GM10847 (cell line): Measurements from ENCODE around the gene RGS5.

Source experiments
- POLR2A ChIP-seq: IDR thresholded peaks from 2 replicates; pipeline ENCODE4 v1.6.1; 2011; ENCODE audit not compliant: insufficient read length; ENCODE audit errors: extremely low read depth

The RGS5 gene, protein sequence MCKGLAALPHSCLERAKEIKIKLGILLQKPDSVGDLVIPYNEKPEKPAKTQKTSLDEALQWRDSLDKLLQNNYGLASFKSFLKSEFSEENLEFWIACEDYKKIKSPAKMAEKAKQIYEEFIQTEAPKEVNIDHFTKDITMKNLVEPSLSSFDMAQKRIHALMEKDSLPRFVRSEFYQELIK

GRCh38 chr1:163202833-163203451, at the start of gene RGS5:
Gene RGS5, minus strand, starts transcription at chr1:163202916. Its CDS starts 81 bp downstream, at chr1:163202835.
- no peak for TF ChIP-seq POLR2A

- no peak for TF ChIP-seq POLR2A
These were observed 47.8 kb upstream of the RGS5 start for GRCh38 chr1:163250382-163250974.

DNA sequence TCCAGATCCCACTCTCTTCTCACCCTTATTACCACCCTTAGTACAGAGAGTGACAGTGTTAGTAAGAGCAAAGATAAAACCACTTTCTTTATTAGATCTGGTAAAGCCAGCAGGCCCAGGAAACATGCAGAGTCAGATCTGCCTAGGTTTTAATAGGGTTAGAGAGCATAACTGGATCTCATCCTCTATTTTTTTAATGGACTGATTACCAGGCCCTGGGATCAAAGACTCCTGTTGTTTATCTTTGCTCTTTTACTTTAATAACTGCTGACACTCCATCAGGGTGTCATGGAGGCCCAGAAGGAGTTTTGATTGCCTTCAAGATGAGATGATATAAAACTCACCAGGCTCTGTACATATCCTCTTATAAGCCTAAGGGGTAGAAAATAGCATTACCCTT, 45.3 kb upstream of the RGS5 start:
- no peak for TF ChIP-seq POLR2A

DNA sequence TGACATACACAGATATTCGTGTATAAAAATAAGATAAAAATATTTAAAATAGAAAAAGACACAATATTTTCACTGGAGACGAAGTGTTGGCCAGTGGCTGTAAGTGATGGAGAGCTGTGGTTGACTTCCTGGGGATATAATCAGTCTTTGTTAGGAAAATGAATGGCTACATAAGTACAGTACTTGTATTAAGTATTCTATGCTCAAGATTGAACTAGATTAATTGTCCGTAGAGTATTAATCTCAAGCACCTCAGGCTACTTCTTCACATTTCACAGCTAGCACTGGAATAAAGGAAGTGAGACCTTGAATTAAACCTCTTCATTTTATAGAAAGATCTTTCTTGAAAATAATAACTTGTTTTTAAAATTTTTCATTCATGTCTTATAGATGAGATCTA, 39.0 kb upstream of the RGS5 start:
- no peak for TF ChIP-seq POLR2A

GRCh38 chr1:163240705-163241104, 38.0 kb upstream of the RGS5 start:
- no peak for TF ChIP-seq POLR2A

- no peak for TF ChIP-seq POLR2A
These were observed 28.7 kb upstream of the RGS5 start for GRCh38 chr1:163231385-163231784.

GRCh38 chr1:163230827-163231226, 28.1 kb upstream of the RGS5 start:
- TF ChIP-seq POLR2A: no peak

DNA sequence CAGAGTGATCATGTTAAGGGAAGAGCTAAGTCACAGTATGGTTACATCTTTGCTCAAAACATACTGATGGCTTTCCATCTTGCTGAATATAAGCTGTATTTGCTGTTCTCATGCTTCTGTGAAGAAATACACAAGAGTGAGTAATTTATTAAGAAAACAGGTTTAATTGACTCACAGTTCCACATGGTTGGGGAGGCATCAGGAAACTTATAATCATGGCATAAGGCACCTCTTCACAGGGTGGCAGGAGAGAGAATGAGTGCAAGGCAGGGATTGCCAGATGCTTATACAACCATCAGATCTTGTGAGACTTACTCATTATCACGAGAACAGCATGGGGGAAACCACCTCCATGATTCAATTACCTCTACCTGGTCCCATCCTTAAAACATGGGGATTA, 24.4 kb upstream of the RGS5 start:
- TF ChIP-seq POLR2A: no peak

GRCh38 chr1:163213626-163214025, 10.9 kb upstream of the RGS5 start:
- no peak for TF ChIP-seq POLR2A

DNA sequence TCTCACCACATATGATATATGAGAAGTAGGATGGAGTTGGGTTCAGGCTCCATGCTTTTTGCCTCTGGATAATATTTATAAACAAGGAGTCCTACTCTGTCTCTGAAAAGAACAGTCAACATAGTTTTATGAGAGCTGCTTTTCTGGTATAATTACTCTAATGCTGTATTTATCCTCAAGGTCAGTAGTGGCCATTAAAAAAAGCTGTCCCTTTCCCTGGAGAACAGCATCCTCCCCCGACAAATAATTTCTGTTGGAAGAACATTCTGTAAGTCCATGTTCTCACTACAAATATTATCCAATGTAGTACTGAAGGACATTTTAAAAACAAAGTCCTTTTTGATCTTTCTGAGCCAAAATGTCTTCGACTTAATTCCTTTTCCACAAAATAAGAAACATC, 9.0 kb upstream of the RGS5 start:
- TF ChIP-seq POLR2A: no peak

- TF ChIP-seq POLR2A: no peak
These were observed 2.8 kb upstream of the RGS5 start for GRCh38 chr1:163205513-163205912.

DNA sequence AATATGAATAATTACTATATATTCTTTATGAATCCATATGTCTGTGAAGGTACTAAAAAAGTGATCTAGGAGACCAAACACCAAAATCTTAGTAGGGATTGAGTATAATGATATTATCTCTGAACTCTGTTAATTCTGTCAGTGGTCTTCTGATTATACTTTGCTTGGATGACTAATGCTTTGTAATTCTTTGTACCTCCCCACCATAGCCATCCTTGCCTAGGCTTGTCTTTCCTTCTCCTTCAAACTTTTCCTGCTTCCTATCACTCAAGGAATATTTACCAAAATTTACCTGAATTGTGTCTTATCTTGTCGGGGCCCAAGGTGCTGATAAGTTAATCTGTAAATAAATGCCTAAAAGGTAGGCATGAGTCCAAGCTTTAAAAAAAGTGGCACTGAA, 845 bp upstream of the RGS5 start:
- TF ChIP-seq POLR2A: no peak

- no peak for TF ChIP-seq POLR2A
These were observed 810 bp downstream of the RGS5 start for GRCh38 chr1:163201906-163202305.

DNA sequence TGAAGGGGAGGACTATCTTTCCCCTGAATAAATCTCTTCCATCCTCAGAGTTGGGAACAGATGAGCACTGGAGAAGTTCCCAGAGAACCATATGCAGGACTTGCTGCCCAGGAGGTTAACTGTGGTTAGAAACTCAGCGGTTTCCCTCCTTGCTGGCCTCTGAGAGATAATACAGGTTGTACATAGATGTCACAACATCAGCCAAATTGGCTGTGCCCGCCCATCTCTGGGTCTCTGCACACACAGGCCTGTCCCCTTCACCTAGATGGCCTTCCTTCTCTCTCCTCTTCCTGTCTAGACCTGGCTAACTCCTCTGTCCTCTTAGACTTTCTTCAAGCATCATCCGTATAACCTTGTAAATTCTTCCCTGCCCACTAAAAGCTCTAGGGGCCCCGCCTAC, 5.7 kb downstream of the RGS5 start:
- no peak for TF ChIP-seq POLR2A

DNA sequence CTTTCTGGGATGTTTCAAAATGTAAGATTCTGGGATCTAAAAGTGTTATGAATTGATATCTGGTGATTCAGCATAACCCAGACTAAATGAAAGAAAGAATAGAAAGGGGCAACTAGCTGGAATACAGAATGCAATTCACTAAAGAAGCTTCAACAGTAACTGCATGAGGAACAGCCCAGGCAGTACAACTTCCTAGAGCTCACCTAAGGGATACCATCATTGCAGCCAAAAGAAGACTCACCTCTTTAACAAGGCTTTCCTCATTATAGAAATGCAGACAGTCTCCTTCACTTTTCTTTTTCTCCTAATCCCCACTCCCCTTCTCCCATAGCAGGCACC, 6.3 kb downstream of the RGS5 start:
- TF ChIP-seq POLR2A: no peak

DNA sequence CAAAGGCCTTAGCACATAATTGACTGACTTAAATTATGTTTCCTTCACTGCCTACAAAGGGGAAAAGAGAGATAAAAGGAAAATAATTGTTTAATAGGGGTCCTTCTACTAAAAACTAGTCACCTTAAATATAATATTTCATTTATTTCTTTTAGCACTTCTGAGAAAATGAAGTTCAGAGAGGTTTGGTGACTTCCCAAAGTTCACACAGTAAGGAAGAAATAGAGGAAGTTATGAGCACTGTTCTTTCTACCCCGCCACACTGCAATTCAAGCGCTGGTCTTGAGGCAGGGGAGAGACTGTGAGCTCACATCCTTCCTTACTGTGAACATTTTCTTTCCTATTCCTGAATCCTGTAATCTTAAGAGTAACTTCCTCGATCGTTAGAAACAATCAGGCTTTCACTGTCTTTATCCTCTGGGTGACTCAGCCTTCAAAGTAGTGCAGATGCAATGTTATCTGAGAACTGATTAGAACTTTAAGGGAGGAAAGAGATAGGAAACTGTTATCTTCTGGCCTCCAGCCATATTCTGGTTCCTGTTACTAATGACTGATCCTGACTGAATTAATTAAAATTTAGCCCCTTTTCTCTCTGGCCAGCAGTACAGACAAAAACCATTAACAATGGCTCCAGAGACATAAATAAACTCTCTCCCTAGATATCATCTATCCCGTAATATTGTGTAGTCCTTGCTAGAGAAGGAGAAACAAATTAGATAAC, 6.8 kb downstream of the RGS5 start:
- TF ChIP-seq POLR2A: no peak
